ENCODE measurements around the gene NT5DC2. TPM values are rescaled to one million over a fixed set of nuclear protein-coding genes. Genes with fewer than 3 reads are reported as not detected.

The NT5DC2 gene
- total RNA-seq, 1 donor from 2014 or later, result 189 TPM

GRCh38 chr3:52547143-52547542, 13.5 kb upstream of the NT5DC2 start:
- no peak overlapping the region for H2AFZ ChIP-seq (ENCODE audit: low read depth, low read length)
- peaks cover 38% of the 10 kb centered on the region for H4K20me1 ChIP-seq (ENCODE audit: insufficient read depth, low read length)
- no peaks in the 10 kb centered on the region for H3K4me1 ChIP-seq (ENCODE audit: insufficient read depth, low read length)
- no peak overlapping the region for H3K9ac ChIP-seq (ENCODE audit: low read length)
- DNase-seq (ENCODE audit: low read depth), result no peak
- peaks cover 18% of the 10 kb centered on the region for H3K79me2 ChIP-seq (ENCODE audit: insufficient read depth, low read length)
- no peaks in the 10 kb centered on the region for H3K9me3 ChIP-seq (ENCODE audit: insufficient read depth, low read depth, low read length)
- H3K27me3 ChIP-seq (ENCODE audit: insufficient read depth, low read length), result no peaks in the 10 kb centered on the region
- TF ChIP-seq EZH2 (IDR thresholded peaks at IDR 0.05; ENCODE audit: insufficient read depth, low read length) (no peak), CTCF (IDR thresholded peaks at IDR 0.05; ENCODE audit: insufficient read depth, low read depth, low read length) (no peak)
- H3K27ac ChIP-seq (ENCODE audit: low read depth, low read length), result no peak overlapping the region
- no peak for FAIRE-seq
- Mint-ChIP-seq H3K27me3 (ENCODE audit: low read depth, unreplicated experiment) (no peaks in the 10 kb centered on the region), H3K4me3 (ENCODE audit: unreplicated experiment) (no peak overlapping the region), H3K36me3 (ENCODE audit: low read depth, unreplicated experiment) (peaks cover 8% of the 10 kb centered on the region), H3K9me3 (ENCODE audit: unreplicated experiment) (no peaks in the 10 kb centered on the region), H3K4me1 (ENCODE audit: low read depth, unreplicated experiment) (peaks cover 14% of the 10 kb centered on the region), H3K27ac (ENCODE audit: unreplicated experiment) (no peak overlapping the region)
- no peak overlapping the region for H3K4me3 ChIP-seq (ENCODE audit: insufficient read depth, low read depth, low read length)
- H3K36me3 ChIP-seq (ENCODE audit: insufficient read depth, low read length), result peaks cover 41% of the 10 kb centered on the region
- H3K4me2 ChIP-seq (ENCODE audit: low read length), result no peak overlapping the region

GRCh38 chr3:52546111-52546901, 12.6 kb upstream of the NT5DC2 start:
- no peak overlapping the region for H3K4me3 ChIP-seq (ENCODE audit: insufficient read depth, low read depth, low read length)
- peaks cover 24% of the 10 kb centered on the region for H3K79me2 ChIP-seq (ENCODE audit: insufficient read depth, low read length)
- Mint-ChIP-seq H3K36me3 (ENCODE audit: low read depth, unreplicated experiment) (peaks cover 10% of the 10 kb centered on the region), H3K9me3 (ENCODE audit: unreplicated experiment) (no peaks in the 10 kb centered on the region), H3K4me3 (ENCODE audit: unreplicated experiment) (no peak overlapping the region), H3K27ac (ENCODE audit: unreplicated experiment) (no peak overlapping the region), H3K4me1 (ENCODE audit: low read depth, unreplicated experiment) (peaks cover 7% of the 10 kb centered on the region), H3K27me3 (ENCODE audit: low read depth, unreplicated experiment) (no peaks in the 10 kb centered on the region)
- H4K20me1 ChIP-seq (ENCODE audit: insufficient read depth, low read length), result peaks cover 41% of the 10 kb centered on the region
- no peak overlapping the region for H3K27ac ChIP-seq (ENCODE audit: low read depth, low read length)
- FAIRE-seq, result no peak
- no peaks in the 10 kb centered on the region for H3K27me3 ChIP-seq (ENCODE audit: insufficient read depth, low read length)
- no peak for DNase-seq (ENCODE audit: low read depth)
- H3K9me3 ChIP-seq (ENCODE audit: insufficient read depth, low read depth, low read length), result no peaks in the 10 kb centered on the region
- H2AFZ ChIP-seq (ENCODE audit: low read depth, low read length), result no peak overlapping the region
- H3K9ac ChIP-seq (ENCODE audit: low read length), result no peak overlapping the region
- H3K4me2 ChIP-seq (ENCODE audit: low read length), result no peak overlapping the region
- no peak for TF ChIP-seq EZH2 (IDR thresholded peaks at IDR 0.05; ENCODE audit: insufficient read depth, low read length)
- TF ChIP-seq CTCF (IDR thresholded peaks at IDR 0.05; ENCODE audit: insufficient read depth, low read depth, low read length), result no peak
- H3K4me1 ChIP-seq (ENCODE audit: insufficient read depth, low read length), result no peaks in the 10 kb centered on the region
- peaks cover 39% of the 10 kb centered on the region for H3K36me3 ChIP-seq (ENCODE audit: insufficient read depth, low read length)

- Histone ChIP-seq H3K4me3 (ENCODE audit: insufficient read depth, low read depth, low read length) (no peak overlapping the region), H3K9ac (ENCODE audit: low read length) (no peak overlapping the region), H3K36me3 (ENCODE audit: insufficient read depth, low read length) (peaks cover 36% of the 10 kb centered on the region), H3K4me1 (ENCODE audit: insufficient read depth, low read length) (no peaks in the 10 kb centered on the region), H3K4me2 (ENCODE audit: low read length) (no peak overlapping the region), H3K27me3 (ENCODE audit: insufficient read depth, low read length) (no peaks in the 10 kb centered on the region), H3K9me3 (ENCODE audit: insufficient read depth, low read depth, low read length) (no peaks in the 10 kb centered on the region), H3K27ac (ENCODE audit: low read depth, low read length) (no peak overlapping the region), H3K79me2 (ENCODE audit: insufficient read depth, low read length) (peaks cover 38% of the 10 kb centered on the region), H2AFZ (ENCODE audit: low read depth, low read length) (no peak overlapping the region), H4K20me1 (ENCODE audit: insufficient read depth, low read length) (peaks cover 42% of the 10 kb centered on the region)
- TF ChIP-seq CTCF (IDR thresholded peaks at IDR 0.05; ENCODE audit: insufficient read depth, low read depth, low read length), result no peak
- no peak for TF ChIP-seq EZH2 (IDR thresholded peaks at IDR 0.05; ENCODE audit: insufficient read depth, low read length)
- Mint-ChIP-seq H3K4me1 (ENCODE audit: low read depth, unreplicated experiment) (peaks cover 7% of the 10 kb centered on the region), H3K4me3 (ENCODE audit: unreplicated experiment) (no peak overlapping the region), H3K9me3 (ENCODE audit: unreplicated experiment) (no peaks in the 10 kb centered on the region), H3K27me3 (ENCODE audit: low read depth, unreplicated experiment) (no peaks in the 10 kb centered on the region), H3K27ac (ENCODE audit: unreplicated experiment) (no peak overlapping the region), H3K36me3 (ENCODE audit: low read depth, unreplicated experiment) (peaks cover 8% of the 10 kb centered on the region)
- FAIRE-seq, result no peak
- no peak for DNase-seq (ENCODE audit: low read depth)
Measured at GRCh38 chr3:52544937-52545336, 11.3 kb upstream of the NT5DC2 start.

Data from astrocyte (in vitro differentiated cells and primary cell).